Right ventricle myocardium superior (tissue), 1 donor: ENCODE data around the gene MTMR2. TPM values are rescaled to one million over a fixed set of nuclear protein-coding genes. Genes with fewer than 3 reads are reported as not detected.

Experiments
- ATAC-seq: fragments of 200-7000 bp; cut with Tn5 transposase; one replicate; pipeline ENCODE4 v1.9.1; 2020; ENCODE audit warnings: mild to moderate bottlenecking; ENCODE audit not compliant: poor library complexity
- DNase-seq: peaks from one replicate; pipeline ENCODE4 v3.0.0-alpha.2; 2020
- intact Hi-C: fragments of 100-400 bp; cut with DNase I; formaldehyde crosslinking; loops from one replicate; pipeline ENCODE4 v1.11.2; 2022
- total RNA-seq: library from RNA; stranded (reverse); fragmentation: NEBNext Ultra II Directional; extraction: Animal tissue kit (Norgen Biotek cat#: 25700); gene quantifications from one replicate; pipeline ENCODE4 v1.2.1, GENCODE V29; 2021
- donor health status: DM: no; HTN: yes; CAD: no; lungs with severe emphysema.

MTMR2 gene
- total RNA-seq, 1 donor from 2014 or later, result 16.2 TPM

GRCh38 chr11:95920460-95921105 is 3.3 kb downstream of the MTMR2 start:
- DNase-seq (no peak), ATAC-seq (no peak)
- intact Hi-C loops, result no loop called here

- intact Hi-C loops, result no loop called here
- ATAC-seq, result no peak
- no peak for DNase-seq
These were observed 4.4 kb downstream of the MTMR2 start for GRCh38 chr11:95919514-95919913.

GRCh38 chr11:95918720-95919119 is 5.2 kb downstream of the MTMR2 start:
- intact Hi-C loops, result no loop called here
- DNase-seq (no peak), ATAC-seq (no peak)

- DNase-seq (no peak), ATAC-seq (no peak)
- intact Hi-C loops, result no loop called here
These were observed 5.9 kb downstream of the MTMR2 start for GRCh38 chr11:95918056-95918455.

GRCh38 chr11:95917193-95918036 is 6.5 kb downstream of the MTMR2 start:
- DNase-seq, result no peak
- intact Hi-C loops, result no loop called here
- no peak for ATAC-seq

- intact Hi-C loops, result no loop called here
- ATAC-seq, result no peak
- no peak for DNase-seq
These were observed 7.9 kb downstream of the MTMR2 start for GRCh38 chr11:95916049-95916448.

- ATAC-seq (peak; percentile 63), DNase-seq (no peak)
- intact Hi-C loops, result no loop called here
These were observed 8.9 kb downstream of the MTMR2 start for GRCh38 chr11:95915051-95915450.

- no peak for DNase-seq
- intact Hi-C loops, result no loop called here
- ATAC-seq, result no peak
These were observed 9.9 kb downstream of the MTMR2 start for GRCh38 chr11:95913830-95914615.

- DNase-seq (no peak), ATAC-seq (no peak)
- intact Hi-C loops, result no loop called here
These were observed 10.9 kb downstream of the MTMR2 start for GRCh38 chr11:95912902-95913560.

- intact Hi-C loops, result no loop called here
- no peak for ATAC-seq
- DNase-seq, result no peak
These were observed 12.5 kb downstream of the MTMR2 start for GRCh38 chr11:95911369-95911759.

GRCh38 chr11:95910638-95911368 is 13.1 kb downstream of the MTMR2 start:
- intact Hi-C loops, result no loop called here
- ATAC-seq, result no peak
- no peak for DNase-seq

GRCh38 chr11:95908826-95909225 is 15.1 kb downstream of the MTMR2 start:
- no peak for DNase-seq
- no peak for ATAC-seq
- intact Hi-C loops, result no loop called here

GRCh38 chr11:95907476-95907875 is 16.4 kb downstream of the MTMR2 start:
- ATAC-seq (no peak), DNase-seq (no peak)
- intact Hi-C loops, result no loop called here

GRCh38 chr11:95904009-95904650 is 19.8 kb downstream of the MTMR2 start:
- intact Hi-C loops, result no loop called here
- no peak for ATAC-seq

GRCh38 chr11:95898782-95899181 is 25.1 kb downstream of the MTMR2 start:
- intact Hi-C loops, result no loop called here
- DNase-seq (no peak), ATAC-seq (no peak)

More at GRCh38 chr11:95904009-95904650, 19.8 kb downstream of the MTMR2 start:
- no peak for DNase-seq

- intact Hi-C loops, result no loop called here
- ATAC-seq, result no peak
- DNase-seq, result no peak
These were observed 26.2 kb downstream of the MTMR2 start for GRCh38 chr11:95897731-95898130.

- DNase-seq (no peak), ATAC-seq (no peak)
- intact Hi-C loops, result no loop called here
These were observed 28.1 kb downstream of the MTMR2 start for GRCh38 chr11:95895815-95896214.
